Measurements from ENCODE around the gene EAF2.

- TF ChIP-seq CTCF (IDR thresholded peaks at IDR 0.05) = no peak
- no peak for TF ChIP-seq POLR2A (IDR thresholded peaks at IDR 0.05)
Observed at GRCh38 chr3:121817753-121818152, 17.3 kb upstream of the EAF2 start.

Measured in Peyer's patch (tissue), 4 donors.